A549 (cell line): ENCODE data around the gene GPR153. TPM values are rescaled to one million over a fixed set of nuclear protein-coding genes. Genes with fewer than 3 reads are reported as not detected.

Experiments used
- ATAC-seq, 2 experiments: fragments of 200-7000 bp in 1 of 2; fragments of >200 bp in 1 of 2; cut with Nextera tagmentation in 1 of 2; cut with Tn5 transposase in 1 of 2; 3 replicates each; pipeline versions ENCODE4 v1.8.0 to v1.9.1; 2018 to 2020; ENCODE audit warnings: mild to moderate bottlenecking in 1 of 2, moderate library complexity in 1 of 2
- CTCF ChIA-PET: fragments of 300-600 bp; sonication (Branson Sonifier 250); formaldehyde crosslinking; extraction: SDS; loops from one replicate; lab custom pipeline; 2021; ENCODE audit warnings: antibody characterized with exemption, inconsistent platforms; lab: Yijun Ruan, JAX
- POLR2A ChIA-PET: fragments of 350-600 bp; formaldehyde crosslinking; extraction: SDS; loops from one replicate; lab custom pipeline; 2021; ENCODE audit warnings: antibody characterized with exemption, inconsistent platforms; lab: Yijun Ruan, JAX
- DNase-seq, 2 experiments: peaks; one replicate each; pipeline versions ENCODE4 v3.0.0 to v3.0.0-alpha.2; 2011 to 2016; ENCODE audit warnings: low read depth in 1 of 2, low spot score in 1 of 2
- FAIRE-seq: peaks from 2 replicates; lab custom pipeline; 2011; peaks lifted over from hg19 to GRCh38; lab: Jason Lieb, UNC
- H3K27ac ChIP-seq, 2 experiments: fragments of >200 bp; sonication (Bioruptor Twin); formaldehyde crosslinking; 3 replicates each; pipeline ENCODE4 v1.5.1; 2016 to 2017
- H3K4me1 ChIP-seq: fragments of >200 bp; sonication (Bioruptor Twin); formaldehyde crosslinking; 3 replicates; pipeline ENCODE4 v1.6.1; 2016
- H3K4me2 ChIP-seq: fragments of >200 bp; sonication (Bioruptor Twin); formaldehyde crosslinking; 3 replicates; pipeline ENCODE4 v1.6.1; 2016
- H3K4me3 ChIP-seq: fragments of >200 bp; sonication (Bioruptor Twin); formaldehyde crosslinking; 3 replicates; pipeline ENCODE4 v1.5.1; 2016
- H3K9me3 ChIP-seq: fragments of >200 bp; sonication (Bioruptor Twin); formaldehyde crosslinking; 3 replicates; pipeline ENCODE4 v1.6.1; 2016
- ATOH8 ChIP-seq: fragments of 250-450 bp; sonication (Bioruptor Pico); IDR thresholded peaks from 2 replicates; pipeline ENCODE4 v1.5.0; 2020; ENCODE audit warnings: low read depth, mild to moderate bottlenecking, moderate library complexity
- BCL3 ChIP-seq: fragments of >200 bp; sonication (Bioruptor Twin); formaldehyde crosslinking; IDR thresholded peaks from 3 replicates; pipeline ENCODE4 v1.6.1; 2016
- CBX2 ChIP-seq: fragments of 200-600 bp; sonication (generic); IDR thresholded peaks from 2 replicates; pipeline ENCODE4 v1.6.1; 2016; ENCODE audit warnings: low read depth, mild to moderate bottlenecking, borderline replicate concordance
- CBX8 ChIP-seq: fragments of 200-600 bp; sonication (generic); IDR thresholded peaks from 2 replicates; pipeline ENCODE4 v1.6.1; 2016
- CEBPB ChIP-seq, 2 experiments: fragments of >200 bp in 1 of 2; sonication (Bioruptor Twin) in 1 of 2; formaldehyde crosslinking in 1 of 2; IDR thresholded peaks; 2 replicates each; pipeline ENCODE4 v1.6.1; 2012 to 2016
- E2F6 ChIP-seq: IDR thresholded peaks from 2 replicates; pipeline ENCODE4 v1.6.1; 2012; ENCODE audit warnings: low read depth, borderline replicate concordance
- EHF ChIP-seq: fragments of 250-450 bp; sonication (Bioruptor Pico); IDR thresholded peaks from 2 replicates; pipeline ENCODE4 v1.5.0; 2020; ENCODE audit warnings: mild to moderate bottlenecking
- EHMT2 ChIP-seq: fragments of 200-600 bp; sonication (generic); IDR thresholded peaks from 2 replicates; pipeline ENCODE4 v1.6.1; 2016; ENCODE audit warnings: antibody characterized with exemption, low read depth, mild to moderate bottlenecking, moderate library complexity
- EP300 ChIP-seq, 2 experiments: fragments of >200 bp; sonication (Bioruptor Twin); formaldehyde crosslinking; IDR thresholded peaks; 2 replicates in 1 of 2; 3 replicates in 1 of 2; pipeline ENCODE4 v1.6.1; 2016 to 2017
- FOSB ChIP-seq: fragments of 250-450 bp; sonication (Bioruptor Pico); IDR thresholded peaks from 2 replicates; pipeline ENCODE4 v1.5.0; 2020; ENCODE audit warnings: mild to moderate bottlenecking, moderate library complexity
- FOXS1 ChIP-seq: fragments of 250-450 bp; sonication (Bioruptor Pico); IDR thresholded peaks from 2 replicates; pipeline ENCODE4 v1.5.0; 2020; ENCODE audit warnings: mild to moderate bottlenecking, moderate library complexity
- HMGXB4 ChIP-seq: fragments of 250-450 bp; sonication (Bioruptor Pico); IDR thresholded peaks from 2 replicates; pipeline ENCODE4 v1.5.0; 2021; ENCODE audit warnings: mild to moderate bottlenecking, moderate library complexity, borderline replicate concordance
- HOXB13 ChIP-seq: fragments of 250-450 bp; sonication (Bioruptor Pico); IDR thresholded peaks from 2 replicates; pipeline ENCODE4 v1.5.0; 2020; ENCODE audit warnings: low read depth, mild to moderate bottlenecking, moderate library complexity
- JUNB ChIP-seq: fragments of >200 bp; sonication (Bioruptor Twin); formaldehyde crosslinking; IDR thresholded peaks from 2 replicates; pipeline ENCODE4 v1.6.1; 2016
- MAX ChIP-seq: IDR thresholded peaks from 2 replicates; pipeline ENCODE4 v1.6.1; 2012
- NR3C1 ChIP-seq: fragments of >200 bp; sonication (Bioruptor Twin); formaldehyde crosslinking; IDR thresholded peaks from 3 replicates; pipeline ENCODE4 v1.6.1; 2017
- REST ChIP-seq: fragments of 200-600 bp; sonication (generic); IDR thresholded peaks from 2 replicates; pipeline ENCODE4 v1.6.1; 2016; ENCODE audit warnings: antibody characterized with exemption, mild to moderate bottlenecking, moderate library complexity
- RNF2 ChIP-seq: fragments of 200-600 bp; sonication (generic); IDR thresholded peaks from 2 replicates; pipeline ENCODE4 v1.6.1; 2016; ENCODE audit warnings: low read depth, mild to moderate bottlenecking, antibody characterized with exemption, moderate library complexity, borderline replicate concordance
- USF2 ChIP-seq: fragments of 450-650 bp; IDR thresholded peaks from 2 replicates; pipeline ENCODE4 v1.6.1; 2014; ENCODE audit warnings: antibody characterized with exemption
- ZC3H11A ChIP-seq: fragments of 450-650 bp; IDR thresholded peaks from 2 replicates; pipeline ENCODE4 v1.6.1; 2014; ENCODE audit warnings: antibody characterized with exemption, mild to moderate bottlenecking
- ZSCAN20 ChIP-seq: fragments of 250-450 bp; sonication (Bioruptor Pico); IDR thresholded peaks from 2 replicates; pipeline ENCODE4 v1.8.0; 2022; ENCODE audit warnings: mild to moderate bottlenecking, moderate library complexity
- WGBS: methylation state at CpG from one replicate; pipeline ENCODE4 v1.1.6; 2017; ENCODE audit errors: missing lambda C conversion rate; 5-methylcytosine and 5-hydroxymethylcytosine counted together
- polyA plus RNA-seq, 4 experiments: library from polyadenylated mRNA; depleted of rRNA in 3 of 4; stranded (reverse); fragments of >200 nt; fragmentation: RNase III in 1 of 4; extraction: RNeasy Plus Mini Kit Qiagen cat#74134 plus additional on column Dnase treatment in 1 of 4; gene quantifications; 2 replicates in 3 of 4; 3 replicates in 1 of 4; pipeline ENCODE4 v1.2.3, GENCODE V29; 2011 to 2017

GPR153 gene
- polyA plus RNA-seq, 2 of the 4 experiments (the other 2 are of a cell fraction): 0.56 to 1.4 TPM

GRCh38 chr1:6260433-6260934 is 414 bp downstream of the GPR153 start:
- CTCF ChIA-PET: interaction anchor here (0.7 to 8.4 kb wide), 3 partner anchors 10 to 81 kb away, joined by 3 to 64 read pairs (median 3); no protein-coding TSS in a partner anchor
- Histone ChIP-seq H3K9me3 (no peaks in the 10 kb centered on the region), H3K4me1 (peaks cover 3% of the 10 kb centered on the region; the same call in 1 of the 3 replicates), H3K4me2 (peak overlapping the region; percentile 97), H3K27ac (peak overlapping the region; percentile 56 to 82; a peak in 5 of 6 replicates), H3K4me3 (peak overlapping the region; percentile 57)
- FAIRE-seq (no peak), DNase-seq (no peak), ATAC-seq (peak; percentile 31 to 53; a peak in 4 of 6 replicates)
- WGBS: no CpG with 5 or more reads among the region's 61 CpGs
- TF ChIP-seq RNF2: no peak
- no peak for TF ChIP-seq ZSCAN20 (CRISPR knock-in tag)
- no peak for TF ChIP-seq USF2
- POLR2A ChIA-PET: no interaction called here

- ChIA-PET POLR2A (interaction anchor here (0.7 kb wide), 1 partner anchor 216 kb away, joined by 3 read pairs; no protein-coding TSS in a partner anchor), CTCF (interaction anchor here (0.6 to 8.4 kb wide), 6 partner anchors 9 to 207 kb away, joined by 3 to 64 read pairs (median 3); no protein-coding TSS in a partner anchor)
- FAIRE-seq (no peak), DNase-seq (peak; percentile 68 to 70), ATAC-seq (peak; percentile 37 to 71)
- WGBS: 15% methylated on average over 29 of the region's 46 CpGs
- Histone ChIP-seq H3K27ac (peak overlapping the region; percentile 56 to 82; a peak in 5 of 6 replicates), H3K9me3 (no peaks in the 10 kb centered on the region), H3K4me2 (peak overlapping the region; percentile 97), H3K4me1 (peaks cover 3% of the 10 kb centered on the region; the same call in 1 of the 3 replicates), H3K4me3 (peak overlapping the region; percentile 57)
- TF ChIP-seq ATOH8 (no peak), FOXS1 (CRISPR knock-in tag) (no peak), CEBPB (IDR thresholded peaks at IDR 0.05) (peak; percentile 94 to 97), EP300 (IDR thresholded peaks at IDR 0.05) (no peak), NR3C1 (no peak), EHMT2 (no peak), HOXB13 (CRISPR knock-in tag) (no peak), EHF (CRISPR knock-in tag) (no peak), ZC3H11A (no peak), HMGXB4 (CRISPR knock-in tag) (no peak), FOSB (no peak), MAX (peak; percentile 41; the same call in 1 of the 2 replicates)
These were observed 1.2 kb downstream of the GPR153 start for GRCh38 chr1:6259491-6260362.

- H3K4me3 ChIP-seq: no peak overlapping the region
- peaks cover 3% of the 10 kb centered on the region; the same call in 1 of the 3 replicates for H3K4me1 ChIP-seq
- ATAC-seq: no peak
- H3K4me2 ChIP-seq: no peak overlapping the region
- H3K9me3 ChIP-seq: no peaks in the 10 kb centered on the region
- peak overlapping the region in 1 of 2 experiments; percentile 17; a peak in 1 of 6 replicates for H3K27ac ChIP-seq
- FAIRE-seq: no peak
- POLR2A ChIA-PET: no interaction called here
- CTCF ChIA-PET: interaction anchor here (0.7 to 8.4 kb wide), 3 partner anchors 12 to 206 kb away, joined by 3 to 64 read pairs (median 3); no protein-coding TSS in a partner anchor
- no peak for DNase-seq
- 77% methylated on average over 10 of the region's 10 CpGs for WGBS
- no peak for TF ChIP-seq MAX
- no peak for TF ChIP-seq CBX2
- TF ChIP-seq REST: no peak
- no peak for TF ChIP-seq E2F6
- TF ChIP-seq NR3C1: no peak
- TF ChIP-seq CBX8: no peak
- TF ChIP-seq JUNB: no peak
- no peak for TF ChIP-seq BCL3
These were observed 2.2 kb downstream of the GPR153 start for GRCh38 chr1:6258675-6259074.
